SK-N-SH (cell line): Measurements from ENCODE around the gene ELN.

ENCODE experiments used
- TF ChIP-seq, protein P1 (sequence below): fragments of 200-600 bp; sonication (generic); IDR thresholded peaks from 2 replicates; pipeline ENCODE4 v1.6.1; 2017; ENCODE audit warnings: antibody characterized with exemption, mild to moderate bottlenecking, moderate library complexity
- TF ChIP-seq, protein P2 (sequence below): IDR thresholded peaks from 2 replicates; pipeline ENCODE4 v1.6.1; 2012; ENCODE audit warnings: mild to moderate bottlenecking, low read depth, low read length, moderate library complexity

DNA sequence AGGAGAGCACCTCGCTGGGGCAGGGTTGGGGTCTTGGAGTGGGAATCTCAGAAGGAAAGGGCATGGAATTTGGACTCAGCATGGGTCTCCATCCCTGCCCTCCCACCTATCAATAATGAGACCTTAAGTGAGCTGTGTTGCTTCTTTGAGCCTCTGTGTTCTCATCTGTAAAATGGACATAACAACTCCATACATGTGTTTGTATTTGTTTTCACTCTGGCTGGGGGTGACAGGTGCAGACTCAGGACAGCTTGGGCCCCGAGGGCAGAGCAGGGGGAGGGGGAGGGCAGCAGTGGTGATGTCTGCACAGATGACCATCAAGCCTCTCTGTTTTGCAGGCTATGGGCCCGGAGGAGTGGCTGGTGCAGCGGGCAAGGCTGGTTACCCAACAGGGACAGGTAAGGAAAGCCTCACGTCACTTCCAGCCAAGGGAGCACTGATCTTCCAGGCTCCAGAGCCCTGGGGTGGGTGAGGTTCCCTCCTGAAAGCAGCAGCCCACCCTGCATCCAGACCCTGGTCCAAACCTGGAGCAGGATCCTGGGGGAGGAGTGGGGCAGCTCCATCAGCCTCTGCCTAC is 19.9 kb downstream of the ELN start:
- TF ChIP-seq, protein P1, sequence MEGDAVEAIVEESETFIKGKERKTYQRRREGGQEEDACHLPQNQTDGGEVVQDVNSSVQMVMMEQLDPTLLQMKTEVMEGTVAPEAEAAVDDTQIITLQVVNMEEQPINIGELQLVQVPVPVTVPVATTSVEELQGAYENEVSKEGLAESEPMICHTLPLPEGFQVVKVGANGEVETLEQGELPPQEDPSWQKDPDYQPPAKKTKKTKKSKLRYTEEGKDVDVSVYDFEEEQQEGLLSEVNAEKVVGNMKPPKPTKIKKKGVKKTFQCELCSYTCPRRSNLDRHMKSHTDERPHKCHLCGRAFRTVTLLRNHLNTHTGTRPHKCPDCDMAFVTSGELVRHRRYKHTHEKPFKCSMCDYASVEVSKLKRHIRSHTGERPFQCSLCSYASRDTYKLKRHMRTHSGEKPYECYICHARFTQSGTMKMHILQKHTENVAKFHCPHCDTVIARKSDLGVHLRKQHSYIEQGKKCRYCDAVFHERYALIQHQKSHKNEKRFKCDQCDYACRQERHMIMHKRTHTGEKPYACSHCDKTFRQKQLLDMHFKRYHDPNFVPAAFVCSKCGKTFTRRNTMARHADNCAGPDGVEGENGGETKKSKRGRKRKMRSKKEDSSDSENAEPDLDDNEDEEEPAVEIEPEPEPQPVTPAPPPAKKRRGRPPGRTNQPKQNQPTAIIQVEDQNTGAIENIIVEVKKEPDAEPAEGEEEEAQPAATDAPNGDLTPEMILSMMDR = no peak
- TF ChIP-seq, protein P2, sequence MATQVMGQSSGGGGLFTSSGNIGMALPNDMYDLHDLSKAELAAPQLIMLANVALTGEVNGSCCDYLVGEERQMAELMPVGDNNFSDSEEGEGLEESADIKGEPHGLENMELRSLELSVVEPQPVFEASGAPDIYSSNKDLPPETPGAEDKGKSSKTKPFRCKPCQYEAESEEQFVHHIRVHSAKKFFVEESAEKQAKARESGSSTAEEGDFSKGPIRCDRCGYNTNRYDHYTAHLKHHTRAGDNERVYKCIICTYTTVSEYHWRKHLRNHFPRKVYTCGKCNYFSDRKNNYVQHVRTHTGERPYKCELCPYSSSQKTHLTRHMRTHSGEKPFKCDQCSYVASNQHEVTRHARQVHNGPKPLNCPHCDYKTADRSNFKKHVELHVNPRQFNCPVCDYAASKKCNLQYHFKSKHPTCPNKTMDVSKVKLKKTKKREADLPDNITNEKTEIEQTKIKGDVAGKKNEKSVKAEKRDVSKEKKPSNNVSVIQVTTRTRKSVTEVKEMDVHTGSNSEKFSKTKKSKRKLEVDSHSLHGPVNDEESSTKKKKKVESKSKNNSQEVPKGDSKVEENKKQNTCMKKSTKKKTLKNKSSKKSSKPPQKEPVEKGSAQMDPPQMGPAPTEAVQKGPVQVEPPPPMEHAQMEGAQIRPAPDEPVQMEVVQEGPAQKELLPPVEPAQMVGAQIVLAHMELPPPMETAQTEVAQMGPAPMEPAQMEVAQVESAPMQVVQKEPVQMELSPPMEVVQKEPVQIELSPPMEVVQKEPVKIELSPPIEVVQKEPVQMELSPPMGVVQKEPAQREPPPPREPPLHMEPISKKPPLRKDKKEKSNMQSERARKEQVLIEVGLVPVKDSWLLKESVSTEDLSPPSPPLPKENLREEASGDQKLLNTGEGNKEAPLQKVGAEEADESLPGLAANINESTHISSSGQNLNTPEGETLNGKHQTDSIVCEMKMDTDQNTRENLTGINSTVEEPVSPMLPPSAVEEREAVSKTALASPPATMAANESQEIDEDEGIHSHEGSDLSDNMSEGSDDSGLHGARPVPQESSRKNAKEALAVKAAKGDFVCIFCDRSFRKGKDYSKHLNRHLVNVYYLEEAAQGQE = no peak
